ENCODE results near the gene NR2F1-AS1.
"Not testable (repeated sequence)": the region's sequence is repeated elsewhere in the genome, so short reads cannot be mapped to it uniquely, and the experiment has no call there.

Gene NR2F1-AS1

GRCh38 chr5:93575461-93576414 lies 5.3 kb downstream of the NR2F1-AS1 start:
- no peak for DNase-seq

GRCh38 chr5:93574491-93575305 lies 6.3 kb downstream of the NR2F1-AS1 start:
- no peak for DNase-seq

- DNase-seq = no peak
These were observed 7.4 kb downstream of the NR2F1-AS1 start for GRCh38 chr5:93573354-93574351.

- DNase-seq = no peak
These were observed 8.2 kb downstream of the NR2F1-AS1 start for GRCh38 chr5:93572608-93573353.

GRCh38 chr5:93572101-93572607 lies 8.9 kb downstream of the NR2F1-AS1 start:
- no peak for DNase-seq

GRCh38 chr5:93571114-93571949 lies 9.7 kb downstream of the NR2F1-AS1 start:
- no peak for DNase-seq

GRCh38 chr5:93570294-93571113 lies 10.5 kb downstream of the NR2F1-AS1 start:
- DNase-seq = no peak

GRCh38 chr5:93569300-93570160 lies 11.5 kb downstream of the NR2F1-AS1 start:
- no peak for DNase-seq

GRCh38 chr5:93567424-93567823 lies 13.6 kb downstream of the NR2F1-AS1 start:
- DNase-seq = no peak

GRCh38 chr5:93566091-93566490 lies 14.9 kb downstream of the NR2F1-AS1 start:
- DNase-seq = no peak

GRCh38 chr5:93557021-93557604 lies 23.9 kb downstream of the NR2F1-AS1 start:
- no peak for DNase-seq

GRCh38 chr5:93549594-93549993 lies 31.4 kb downstream of the NR2F1-AS1 start:
- DNase-seq = not testable (repeated sequence)

GRCh38 chr5:93545872-93546271 lies 35.1 kb downstream of the NR2F1-AS1 start:
- DNase-seq = no peak

- no peak for DNase-seq
These were observed 48.6 kb downstream of the NR2F1-AS1 start for GRCh38 chr5:93532370-93532769.

GRCh38 chr5:93521815-93522214 lies 59.2 kb downstream of the NR2F1-AS1 start:
- not testable (repeated sequence) for DNase-seq

GRCh38 chr5:93519740-93520139 lies 61.3 kb downstream of the NR2F1-AS1 start:
- DNase-seq = no peak

GRCh38 chr5:93517828-93518227 lies 63.2 kb downstream of the NR2F1-AS1 start:
- no peak for DNase-seq

GRCh38 chr5:93513298-93513697 lies 67.7 kb downstream of the NR2F1-AS1 start:
- no peak for DNase-seq

All from T-helper 1 cell (primary cell).